ENCODE results near the gene ELF1.
"Not testable (repeated sequence)": the region's sequence is repeated elsewhere in the genome, so short reads cannot be mapped to it uniquely, and the experiment has no call there.

The ELF1 gene

GRCh38 chr13:40982772-40983171, 36.3 kb downstream of the ELF1 start:
- DNase-seq (ENCODE audit: low spot score): peak; percentile 71

GRCh38 chr13:40981949-40982348, 37.2 kb downstream of the ELF1 start:
- no peak for DNase-seq (ENCODE audit: low spot score)

- no peak for DNase-seq (ENCODE audit: low spot score)
Measured at GRCh38 chr13:40981361-40981760, 37.8 kb downstream of the ELF1 start.

- DNase-seq (ENCODE audit: low spot score): no peak
Measured at GRCh38 chr13:40980461-40980860, 38.7 kb downstream of the ELF1 start.

DNA sequence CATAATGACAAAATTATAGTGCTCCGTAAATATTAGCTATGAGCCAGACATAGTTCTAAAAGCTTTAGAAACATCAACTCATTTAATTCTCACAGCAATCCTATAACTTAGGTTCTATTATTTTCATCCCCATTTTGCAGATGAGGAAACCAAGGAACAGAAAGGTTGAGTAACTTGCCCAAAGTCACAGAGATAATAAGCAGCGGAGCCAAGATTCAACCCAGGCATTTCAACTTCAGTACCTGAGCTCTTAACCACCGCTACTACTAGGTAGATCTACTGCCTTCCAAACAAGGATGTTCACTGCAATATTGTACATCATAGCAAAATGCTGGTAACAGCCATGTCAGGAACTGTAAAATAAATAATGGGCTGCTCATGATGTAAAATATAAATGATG, 39.9 kb downstream of the ELF1 start:
- no peak for DNase-seq (ENCODE audit: low spot score)

DNA sequence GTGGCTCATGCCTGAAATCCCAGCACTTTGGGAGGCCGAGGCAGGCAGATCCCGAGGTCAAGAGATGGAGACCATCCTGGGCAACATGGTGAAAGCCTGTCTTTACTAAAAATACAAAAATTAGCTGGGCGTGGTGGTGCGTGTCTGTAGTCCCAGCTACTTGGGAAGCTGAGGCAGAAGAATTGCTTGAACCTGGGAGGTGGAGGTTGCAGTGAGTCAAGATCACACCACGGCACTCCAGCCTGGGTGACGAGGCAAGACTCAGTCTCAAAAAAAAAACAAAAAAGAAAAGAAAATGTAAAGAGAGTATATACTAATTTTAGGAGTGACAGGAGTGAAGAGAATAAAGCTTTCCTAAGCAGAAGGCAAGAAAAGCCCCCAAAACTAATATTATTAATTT, 41.0 kb downstream of the ELF1 start:
- DNase-seq (ENCODE audit: low spot score): not testable (repeated sequence)

GRCh38 chr13:40975441-40975840, 43.7 kb downstream of the ELF1 start:
- no peak for DNase-seq (ENCODE audit: low spot score)

GRCh38 chr13:40974460-40975407, 44.4 kb downstream of the ELF1 start:
- DNase-seq (ENCODE audit: low spot score): peak; percentile 46

DNA sequence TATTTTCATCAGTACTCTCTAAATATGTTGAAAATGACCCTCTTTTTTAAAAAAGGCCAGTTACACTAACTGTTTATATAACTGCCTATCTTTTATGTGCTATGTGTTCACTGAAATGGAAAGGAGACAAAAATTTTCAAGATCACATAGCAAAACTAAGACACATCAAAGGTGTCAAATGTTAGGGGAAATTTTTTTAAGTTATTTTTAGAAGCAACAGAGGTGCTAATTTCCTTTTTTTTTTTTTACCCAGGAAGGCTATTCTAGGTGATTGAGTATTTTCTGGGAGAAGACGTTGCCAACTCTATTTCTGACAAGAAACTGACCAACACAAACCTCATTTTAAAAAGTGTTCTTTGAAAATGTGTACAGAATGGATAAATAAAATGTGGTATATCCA, 45.7 kb downstream of the ELF1 start:
- DNase-seq (ENCODE audit: low spot score): no peak

- DNase-seq (ENCODE audit: low spot score): no peak
Measured at GRCh38 chr13:40971321-40971720, 47.8 kb downstream of the ELF1 start.

DNA sequence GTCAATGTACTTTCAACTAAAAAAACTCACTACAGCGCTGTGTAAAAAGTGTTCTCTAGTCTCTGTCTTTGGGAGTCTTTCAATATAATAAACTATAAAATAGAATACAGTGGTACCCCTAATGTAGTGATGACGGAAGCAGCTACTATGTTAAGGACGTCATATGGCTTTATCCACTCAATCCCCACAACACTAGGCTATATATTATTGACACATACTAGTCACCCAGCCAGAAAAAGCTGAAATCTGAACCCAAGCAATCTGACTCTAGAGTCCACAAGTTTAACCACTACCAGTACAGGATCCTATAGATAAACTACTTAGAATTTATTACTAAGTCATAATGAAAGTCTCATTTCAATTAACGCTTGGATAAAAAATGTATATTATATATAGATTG, 48.3 kb downstream of the ELF1 start:
- DNase-seq (ENCODE audit: low spot score): no peak

GRCh38 chr13:40969169-40969901, 49.8 kb downstream of the ELF1 start:
- DNase-seq (ENCODE audit: low spot score): no peak

DNA sequence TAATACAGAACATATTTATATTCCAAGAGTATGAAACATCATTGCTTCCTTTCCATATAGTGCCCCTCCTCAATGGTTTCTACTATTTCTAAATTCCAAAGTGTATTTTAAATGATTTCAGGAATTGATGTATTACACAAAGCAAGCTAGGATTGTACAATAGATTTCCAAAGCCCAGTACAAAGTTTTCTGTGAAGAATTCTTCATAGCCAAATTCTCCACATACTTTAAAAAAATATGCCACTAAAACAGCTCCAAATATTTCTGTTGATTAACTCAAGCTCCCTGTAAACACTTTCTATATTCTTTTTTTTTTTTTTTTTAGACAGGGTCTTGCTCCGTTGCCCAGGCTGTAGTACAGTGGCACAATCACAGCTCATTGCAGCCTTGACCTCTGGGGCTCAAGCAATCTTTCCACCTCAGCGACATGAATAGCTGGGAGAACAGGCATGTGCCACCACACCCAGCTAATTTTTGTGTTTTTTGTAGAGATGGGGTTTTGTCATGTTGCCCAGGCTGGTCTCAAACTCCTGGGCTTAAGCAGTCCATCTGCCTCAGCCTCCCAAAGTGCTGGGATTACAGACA, 50.6 kb downstream of the ELF1 start:
- no peak for DNase-seq (ENCODE audit: low spot score)

- DNase-seq (ENCODE audit: low spot score): no peak
Measured at GRCh38 chr13:40966298-40966697, 52.8 kb downstream of the ELF1 start.

- no peak for DNase-seq (ENCODE audit: low spot score)
Measured at GRCh38 chr13:40963927-40964326, 55.2 kb downstream of the ELF1 start.

DNA sequence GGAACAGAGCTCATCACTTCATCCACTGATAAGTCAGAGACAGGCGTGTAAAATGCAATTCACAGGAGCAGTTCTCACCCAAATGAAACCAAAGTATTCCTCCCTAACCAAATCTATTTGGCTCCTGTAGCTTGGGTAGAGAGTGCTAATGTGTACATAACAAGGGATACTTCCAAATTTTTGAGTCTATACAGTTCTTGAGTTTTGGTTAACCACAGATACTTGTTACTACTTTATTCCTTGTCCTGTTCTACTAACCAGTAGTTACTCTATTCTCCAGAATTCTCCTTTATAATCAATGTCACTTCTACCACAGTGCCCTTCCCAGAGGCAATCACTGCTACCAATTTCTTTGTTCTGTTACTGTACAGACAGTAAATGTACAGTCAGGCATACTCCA, 57.3 kb downstream of the ELF1 start:
- no peak for DNase-seq (ENCODE audit: low spot score)

DNA sequence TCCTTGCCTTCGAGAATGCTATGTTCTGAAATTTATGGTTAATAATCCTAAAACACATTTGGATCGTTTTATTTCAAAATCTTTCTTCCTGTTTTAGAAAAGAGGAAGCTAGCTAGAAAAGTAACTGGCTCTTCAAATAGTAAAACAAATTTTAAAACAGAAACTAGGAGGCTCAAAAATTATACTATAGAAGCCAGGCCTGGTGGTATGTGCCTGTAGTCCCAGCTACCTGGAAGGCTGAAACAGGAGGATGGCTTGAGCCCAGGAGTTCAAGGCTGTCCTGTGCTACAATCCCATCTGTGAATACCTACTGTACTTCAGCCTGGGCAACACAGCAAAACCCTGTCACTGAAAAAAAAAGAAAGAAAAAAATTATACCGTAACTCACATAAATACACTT, 57.9 kb downstream of the ELF1 start:
- DNase-seq (ENCODE audit: low spot score): peak; percentile 26

DNA sequence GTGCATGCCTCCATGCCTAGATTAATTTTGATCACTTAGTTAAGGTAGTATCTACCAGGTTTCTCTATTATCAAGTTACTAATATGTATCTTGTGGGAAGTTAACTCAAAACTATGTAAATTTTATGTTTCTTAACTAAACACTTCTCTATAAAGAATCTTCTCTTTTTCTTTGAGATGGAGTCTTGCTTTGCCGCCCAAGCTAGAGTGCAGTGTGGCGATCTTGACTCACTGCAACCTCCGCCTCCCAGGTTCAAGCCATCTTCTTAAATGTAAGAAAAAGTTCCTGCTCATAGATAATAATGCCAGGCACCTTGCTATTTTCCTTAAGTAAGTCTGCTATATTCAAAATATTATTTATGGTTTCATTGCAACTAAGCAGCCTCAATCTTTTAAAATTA, 58.4 kb downstream of the ELF1 start:
- DNase-seq (ENCODE audit: low spot score): no peak

DNA sequence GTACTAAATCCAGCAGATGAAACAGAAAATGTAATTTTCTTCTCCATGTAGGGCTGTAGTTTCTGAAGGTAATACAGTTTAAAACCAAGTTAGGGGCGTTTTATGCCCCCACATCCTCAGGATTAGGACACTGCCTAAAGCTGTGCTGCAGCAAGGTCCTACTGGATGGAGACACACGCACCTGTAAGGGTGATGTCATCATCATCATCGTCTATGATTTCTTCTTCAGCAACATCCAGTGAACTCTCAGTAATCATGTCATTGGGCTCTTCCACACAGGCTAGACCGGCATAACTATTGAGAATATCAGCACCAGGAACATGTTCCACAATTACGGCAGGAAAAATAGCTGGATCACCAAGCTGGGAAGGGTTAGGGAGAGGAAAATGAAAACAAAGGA, 60.5 kb downstream of the ELF1 start:
- no peak for DNase-seq (ENCODE audit: low spot score)

GRCh38 chr13:40946485-40946884, 72.6 kb downstream of the ELF1 start:
- DNase-seq (ENCODE audit: low spot score): no peak

DNA sequence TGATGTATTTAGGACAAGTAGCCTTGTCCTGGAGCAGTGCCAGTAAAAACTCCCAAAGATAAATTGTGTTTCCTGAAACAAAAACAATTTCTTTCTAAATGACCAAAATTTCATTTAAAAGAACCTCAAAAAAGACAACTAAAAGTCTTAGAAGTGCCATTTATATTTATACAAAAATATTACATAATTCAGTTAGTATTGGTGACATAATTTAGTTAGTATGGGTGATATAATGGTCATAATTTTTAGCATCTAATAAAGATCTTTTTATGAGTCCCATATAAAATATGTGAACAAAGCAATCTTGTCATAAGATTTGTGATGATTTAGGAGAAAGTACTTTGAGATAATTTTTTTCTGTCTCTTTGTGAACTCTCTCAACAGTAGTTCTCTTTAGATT, 76.0 kb downstream of the ELF1 start:
- no peak for DNase-seq (ENCODE audit: low spot score)

DNA sequence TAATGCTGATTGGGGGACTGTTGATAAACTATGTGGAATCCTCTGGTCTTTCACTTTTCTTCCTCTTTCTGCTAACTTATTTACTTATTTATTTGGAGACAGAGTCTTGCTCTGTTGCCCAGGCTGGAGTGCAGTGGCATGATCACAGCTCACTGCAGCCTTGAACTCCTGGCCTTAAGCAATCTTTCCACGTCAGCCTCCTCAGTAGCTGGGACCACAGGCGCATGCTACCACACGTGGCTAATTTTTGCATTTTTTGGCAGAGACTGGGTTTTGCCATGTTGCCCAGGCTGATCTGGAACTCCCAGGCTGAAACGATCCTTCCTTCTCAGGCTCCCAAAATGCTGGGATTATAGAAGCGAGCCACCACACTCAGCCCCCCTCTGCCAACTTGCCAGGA, 77.5 kb downstream of the ELF1 start:
- no peak for DNase-seq (ENCODE audit: low spot score)

DNA sequence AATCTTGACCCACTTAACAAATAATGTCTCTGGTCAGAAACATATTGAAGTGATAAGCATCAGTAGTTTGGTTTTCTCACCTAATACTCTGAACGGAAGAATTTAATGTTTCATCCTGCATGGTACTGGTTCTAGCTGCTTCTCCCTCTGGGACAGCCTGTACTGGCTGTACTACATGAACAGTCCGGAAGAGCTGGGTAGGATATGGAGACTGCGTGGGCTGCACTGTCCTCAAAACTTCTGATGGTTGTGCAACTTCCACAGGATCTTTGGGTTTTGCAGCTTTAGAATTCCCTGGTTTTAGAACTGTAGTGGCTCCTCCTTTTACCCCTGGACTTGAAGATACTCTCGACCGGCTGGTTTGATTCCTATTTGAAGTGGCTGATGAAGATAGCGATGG, 78.3 kb downstream of the ELF1 start:
- DNase-seq (ENCODE audit: low spot score): no peak
